Retinal pigment epithelial cell (primary cell): ENCODE data around the gene ATG101.
A peak's percentile ranks its signal among the peaks of the same experiment; 100 is the strongest.
"Not testable (repeated sequence)": the region's sequence is repeated elsewhere in the genome, so short reads cannot be mapped to it uniquely, and the experiment has no call there.

ENCODE experiments used
- DNase-seq: peaks from one replicate; pipeline ENCODE4 v3.0.0-alpha.2; 2010; ENCODE audit warnings: low read depth
- H3K4me3 ChIP-seq: 2 replicates; pipeline ENCODE4 v1.5.1; 2011; ENCODE audit warnings: mild to moderate bottlenecking, low read length, control low read depth, moderate library complexity
- CTCF ChIP-seq: conservative IDR thresholded peaks from 2 replicates; pipeline ENCODE4 v1.5.1; 2011; ENCODE audit warnings: low read depth, low read length, control low read depth, inconsistent platforms

Gene ATG101

GRCh38 chr12:52093346-52093745 is 23.6 kb downstream of the ATG101 start:
- no peak for DNase-seq
- TF ChIP-seq CTCF, result no peak
- H3K4me3 ChIP-seq, result no peak overlapping the region

GRCh38 chr12:52096332-52097044 is 26.7 kb downstream of the ATG101 start:
- no peak for DNase-seq
- H3K4me3 ChIP-seq, result no peak overlapping the region
- TF ChIP-seq CTCF, result no peak

- DNase-seq, result no peak
- H3K4me3 ChIP-seq, result no peak overlapping the region
Observed at GRCh38 chr12:52097045-52097666, 27.4 kb downstream of the ATG101 start.

GRCh38 chr12:52104431-52105089 is 34.8 kb downstream of the ATG101 start:
- not testable (repeated sequence) for H3K4me3 ChIP-seq, DNase-seq

More at GRCh38 chr12:52097045-52097666, 27.4 kb downstream of the ATG101 start:
- no peak for TF ChIP-seq CTCF

GRCh38 chr12:52116222-52117125 is 46.7 kb downstream of the ATG101 start:
- not testable (repeated sequence) for H3K4me3 ChIP-seq, DNase-seq

- not testable (repeated sequence) for DNase-seq, H3K4me3 ChIP-seq
Observed at GRCh38 chr12:52117806-52118475, 48.2 kb downstream of the ATG101 start.

- DNase-seq, result no peak
- TF ChIP-seq CTCF, result peak; percentile 84
- no peak overlapping the region for H3K4me3 ChIP-seq
Observed at GRCh38 chr12:52119398-52120254, 49.8 kb downstream of the ATG101 start.
